ENCODE results near the gene CNTN5. TPM values are rescaled to one million over a fixed set of nuclear protein-coding genes. Genes with fewer than 3 reads are reported as not detected.

The CNTN5 gene
- total RNA-seq, 2 donors from 2014 or later, result 0.78 TPM; not detected in 1

GRCh38 chr11:99424313-99425084 is 403.8 kb downstream of the CNTN5 start:
- H3K4me3 ChIP-seq, result no peak overlapping the region
- intact Hi-C loops (cut with DNase I), result no loop called here
- WGBS, 2 donors, result 72 to 78% methylated on average over 10 to 12 of the region's 12 CpGs
- ATAC-seq (no peak), DNase-seq (no peak)
- H3K27ac ChIP-seq, result no peak overlapping the region
- no peaks in the 10 kb centered on the region for H3K36me3 ChIP-seq (replicated peaks in 1 of 2; ENCODE audit: insufficient read depth in 1 of 2, low read depth in 2 of 2)
- H3K4me1 ChIP-seq, result no peaks in the 10 kb centered on the region
- H3K9me3 ChIP-seq, result no peaks in the 10 kb centered on the region
- no peaks in the 10 kb centered on the region for H3K27me3 ChIP-seq
- TF ChIP-seq POLR2A (IDR thresholded peaks at IDR 0.05) (no peak), CTCF (IDR thresholded peaks at IDR 0.05) (no peak)

GRCh38 chr11:99425596-99425995 is 404.8 kb downstream of the CNTN5 start:
- ATAC-seq, result no peak

GRCh38 chr11:99432677-99433076 is 411.9 kb downstream of the CNTN5 start:
- no peak for DNase-seq

More at GRCh38 chr11:99425596-99425995, 404.8 kb downstream of the CNTN5 start:
- Histone ChIP-seq H3K36me3 (replicated peaks in 1 of 2; ENCODE audit: insufficient read depth in 1 of 2, low read depth in 2 of 2) (no peaks in the 10 kb centered on the region), H3K27ac (no peak overlapping the region), H3K9me3 (no peaks in the 10 kb centered on the region), H3K27me3 (no peaks in the 10 kb centered on the region), H3K4me1 (no peaks in the 10 kb centered on the region), H3K4me3 (no peak overlapping the region)
- no peak for TF ChIP-seq CTCF (IDR thresholded peaks at IDR 0.05)
- TF ChIP-seq POLR2A (IDR thresholded peaks at IDR 0.05), result no peak
- DNase-seq, result no peak
- intact Hi-C loops (cut with DNase I), result no loop called here
- 54 to 81% methylated on average over 1 to 2 of the region's 2 CpGs for WGBS, 2 donors

GRCh38 chr11:99443276-99443675 is 422.5 kb downstream of the CNTN5 start:
- ATAC-seq (no peak), DNase-seq (no peak)
- Histone ChIP-seq H3K36me3 (replicated peaks in 1 of 2; ENCODE audit: insufficient read depth in 1 of 2, low read depth in 2 of 2) (no peaks in the 10 kb centered on the region), H3K27me3 (no peaks in the 10 kb centered on the region), H3K9me3 (no peaks in the 10 kb centered on the region), H3K4me1 (no peaks in the 10 kb centered on the region), H3K4me3 (no peak overlapping the region), H3K27ac (no peak overlapping the region)
- no peak for TF ChIP-seq POLR2A (IDR thresholded peaks at IDR 0.05)
- no peak for TF ChIP-seq CTCF (IDR thresholded peaks at IDR 0.05)
- intact Hi-C loops (cut with DNase I), result no loop called here
- 32 to 40% methylated on average over 3 of the region's 3 CpGs for WGBS, 2 donors

More at GRCh38 chr11:99432677-99433076, 411.9 kb downstream of the CNTN5 start:
- 71 to 76% methylated on average over 3 of the region's 3 CpGs for WGBS, 2 donors
- H3K4me1 ChIP-seq, result no peaks in the 10 kb centered on the region
- H3K36me3 ChIP-seq (replicated peaks in 1 of 2; ENCODE audit: insufficient read depth in 1 of 2, low read depth in 2 of 2), result no peaks in the 10 kb centered on the region
- H3K4me3 ChIP-seq, result no peak overlapping the region
- H3K27ac ChIP-seq, result no peak overlapping the region
- TF ChIP-seq CTCF (IDR thresholded peaks at IDR 0.05), result no peak
- TF ChIP-seq POLR2A (IDR thresholded peaks at IDR 0.05), result no peak
- H3K27me3 ChIP-seq, result no peaks in the 10 kb centered on the region
- ATAC-seq, result no peak
- H3K9me3 ChIP-seq, result no peaks in the 10 kb centered on the region
- intact Hi-C loops (cut with DNase I), result no loop called here

- Histone ChIP-seq H3K9me3 (no peaks in the 10 kb centered on the region), H3K36me3 (replicated peaks in 1 of 2; ENCODE audit: insufficient read depth in 1 of 2, low read depth in 2 of 2) (no peaks in the 10 kb centered on the region), H3K4me3 (no peak overlapping the region), H3K27ac (no peak overlapping the region), H3K4me1 (no peaks in the 10 kb centered on the region), H3K27me3 (no peaks in the 10 kb centered on the region)
- TF ChIP-seq POLR2A (IDR thresholded peaks at IDR 0.05), result no peak
- intact Hi-C loops (cut with DNase I), result no loop called here
- no peak for ATAC-seq
- 46 to 52% methylated on average over 1 of the region's 1 CpG for WGBS, 2 donors
- DNase-seq, result no peak
Measured at GRCh38 chr11:99446400-99446799, 425.7 kb downstream of the CNTN5 start.
